IPS-15b (cell line): Measurements from ENCODE around the gene ZNF217.
"Not testable (repeated sequence)": the region's sequence is repeated elsewhere in the genome, so short reads cannot be mapped to it uniquely, and the experiment has no call there.

Source experiments
- H3K27me3 ChIP-seq: one replicate; pipeline ENCODE4 v1.6.1; 2013; ENCODE audit warnings: low read length; ENCODE audit not compliant: control insufficient read depth, insufficient read depth
- H3K36me3 ChIP-seq: one replicate; pipeline ENCODE4 v1.6.1; 2013; ENCODE audit warnings: low read length; ENCODE audit not compliant: control insufficient read depth, insufficient read depth
- H3K4me1 ChIP-seq: one replicate; pipeline ENCODE4 v1.6.1; 2013; ENCODE audit warnings: mild to moderate bottlenecking, low read length; ENCODE audit not compliant: control insufficient read depth, insufficient read depth
- H3K4me3 ChIP-seq: one replicate; pipeline ENCODE4 v1.5.1; 2013; ENCODE audit warnings: low read depth, low read length
- H3K9ac ChIP-seq: one replicate; pipeline ENCODE4 v1.6.1; 2013; ENCODE audit warnings: low read depth, mild to moderate bottlenecking, low read length
- H3K9me3 ChIP-seq: one replicate; pipeline ENCODE4 v1.6.1; 2013; ENCODE audit warnings: mild to moderate bottlenecking, low read length; ENCODE audit not compliant: control insufficient read depth, insufficient read depth

Gene ZNF217

GRCh38 chr20:53567379-53567917 is 26.2 kb downstream of the ZNF217 start:
- H3K9me3 ChIP-seq, result no peaks in the 10 kb centered on the region
- peaks cover 5% of the 10 kb centered on the region for H3K4me1 ChIP-seq
- no peak overlapping the region for H3K9ac ChIP-seq
- H3K36me3 ChIP-seq, result peaks cover 14% of the 10 kb centered on the region
- no peak overlapping the region for H3K4me3 ChIP-seq
- no peaks in the 10 kb centered on the region for H3K27me3 ChIP-seq

- H3K4me3 ChIP-seq, H3K9ac ChIP-seq, H3K9me3 ChIP-seq, H3K4me1 ChIP-seq, H3K27me3 ChIP-seq: not testable (repeated sequence)
- H3K36me3 ChIP-seq, result peaks cover 14% of the 10 kb centered on the region
Observed at GRCh38 chr20:53566623-53567022, 27.0 kb downstream of the ZNF217 start.

DNA sequence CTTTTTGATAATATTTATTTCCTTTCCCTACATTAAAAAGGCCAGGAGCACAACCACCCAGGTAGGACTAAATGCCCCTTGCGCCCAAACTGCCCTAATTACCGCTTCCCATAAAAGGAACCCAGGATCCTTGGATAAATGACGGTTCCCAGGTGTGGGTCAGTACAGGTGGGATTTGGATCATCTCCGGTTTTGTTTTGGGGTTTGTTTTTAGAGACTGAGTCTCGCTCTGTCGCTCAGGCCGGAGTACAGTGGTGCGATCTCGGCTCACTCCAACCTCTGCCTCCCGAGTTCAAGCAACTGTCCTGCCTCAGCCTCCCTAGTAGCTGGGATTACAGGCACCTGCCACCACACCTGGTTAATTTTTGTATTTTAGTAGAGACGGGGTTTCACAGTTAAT is 28.4 kb downstream of the ZNF217 start:
- H3K4me1 ChIP-seq, result peaks cover 5% of the 10 kb centered on the region
- no peak overlapping the region for H3K4me3 ChIP-seq
- H3K27me3 ChIP-seq, result no peaks in the 10 kb centered on the region
- no peaks in the 10 kb centered on the region for H3K9me3 ChIP-seq
- H3K9ac ChIP-seq, result no peak overlapping the region
- peaks cover 6% of the 10 kb centered on the region for H3K36me3 ChIP-seq

DNA sequence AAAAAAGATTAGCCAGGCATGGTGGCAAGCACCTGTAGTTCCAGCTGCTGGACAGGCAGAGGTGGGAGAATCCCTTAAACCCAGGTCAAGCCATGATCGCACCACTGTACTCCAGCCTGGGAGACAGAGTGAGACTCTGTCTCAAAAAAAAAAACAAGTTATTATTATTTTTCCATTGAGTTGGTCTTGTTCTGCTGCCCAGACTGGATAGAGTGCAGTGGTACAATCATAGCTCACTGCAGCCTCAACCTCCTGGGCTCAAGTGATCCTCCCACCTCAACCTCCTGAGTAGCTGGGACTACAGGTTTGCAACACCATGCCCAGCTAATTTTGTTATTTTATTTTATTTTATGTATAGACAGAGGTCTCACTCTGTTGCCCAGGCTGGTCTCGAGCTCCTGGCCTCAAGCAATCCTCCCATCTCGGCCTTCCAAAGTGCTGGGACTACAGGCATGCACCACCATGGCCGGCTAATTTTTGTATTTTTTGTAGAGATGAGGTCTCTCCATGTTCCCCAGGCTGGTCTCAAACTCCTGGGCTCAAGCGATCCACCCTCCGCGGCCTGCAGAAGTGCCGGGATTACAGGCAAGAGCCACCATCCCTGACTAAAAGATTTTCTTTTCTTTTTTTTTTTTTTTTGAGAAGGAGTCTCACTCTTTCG is 31.4 kb downstream of the ZNF217 start:
- H3K9ac ChIP-seq, H3K9me3 ChIP-seq, H3K36me3 ChIP-seq, H3K27me3 ChIP-seq, H3K4me1 ChIP-seq, H3K4me3 ChIP-seq: not testable (repeated sequence)

DNA sequence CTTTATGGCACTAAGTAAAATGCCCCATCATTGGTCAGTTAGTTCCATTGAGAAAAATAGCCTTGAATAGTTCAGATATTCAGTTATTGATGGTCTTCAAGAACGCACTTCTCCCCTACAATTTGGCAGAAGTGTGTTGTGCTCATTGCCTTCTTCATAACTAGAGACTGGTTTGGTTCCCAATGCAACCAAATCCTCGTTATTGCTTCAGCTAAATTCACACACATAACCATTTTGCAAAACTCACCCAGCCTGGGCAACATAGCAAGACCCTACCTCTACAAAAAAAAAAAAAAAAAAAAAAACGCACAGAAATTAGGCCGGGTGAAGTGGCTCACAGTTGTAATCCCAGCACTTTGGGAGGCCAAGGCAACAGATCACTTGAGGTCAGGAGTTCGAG is 32.1 kb downstream of the ZNF217 start:
- no peaks in the 10 kb centered on the region for H3K9me3 ChIP-seq
- H3K4me3 ChIP-seq, result no peak overlapping the region
- H3K9ac ChIP-seq, result no peak overlapping the region
- no peaks in the 10 kb centered on the region for H3K27me3 ChIP-seq
- no peaks in the 10 kb centered on the region for H3K36me3 ChIP-seq
- H3K4me1 ChIP-seq, result peaks cover 5% of the 10 kb centered on the region

GRCh38 chr20:53559816-53560215 is 33.8 kb downstream of the ZNF217 start:
- no peaks in the 10 kb centered on the region for H3K36me3 ChIP-seq
- H3K4me1 ChIP-seq, result peaks cover 5% of the 10 kb centered on the region
- no peaks in the 10 kb centered on the region for H3K9me3 ChIP-seq
- H3K9ac ChIP-seq, result no peak overlapping the region
- H3K27me3 ChIP-seq, result no peaks in the 10 kb centered on the region
- no peak overlapping the region for H3K4me3 ChIP-seq

DNA sequence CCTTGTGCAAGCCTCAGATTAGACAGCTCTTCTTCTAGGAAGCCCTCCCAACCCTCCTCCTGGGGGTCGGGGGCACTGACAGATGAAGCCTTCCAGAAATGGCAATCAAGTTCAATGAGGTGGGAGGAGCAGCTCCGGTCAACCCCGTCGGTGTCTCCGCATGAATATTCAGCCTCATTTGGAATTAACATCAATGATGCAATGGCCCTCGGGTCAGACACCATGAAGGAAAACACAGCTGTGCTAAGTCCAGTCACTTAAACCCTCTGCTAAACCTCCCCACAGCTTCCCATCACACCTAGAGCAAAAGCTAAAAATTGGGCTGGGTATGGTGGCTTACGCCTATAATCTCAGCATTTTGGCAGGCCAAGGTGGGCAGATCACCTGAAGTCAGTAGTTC is 36.5 kb downstream of the ZNF217 start:
- H3K4me1 ChIP-seq, result no peaks in the 10 kb centered on the region
- H3K9me3 ChIP-seq, result no peaks in the 10 kb centered on the region
- no peak overlapping the region for H3K4me3 ChIP-seq
- no peak overlapping the region for H3K9ac ChIP-seq
- H3K36me3 ChIP-seq, result no peaks in the 10 kb centered on the region
- no peaks in the 10 kb centered on the region for H3K27me3 ChIP-seq

GRCh38 chr20:53556267-53556897 is 37.3 kb downstream of the ZNF217 start:
- Histone ChIP-seq H3K27me3 (no peaks in the 10 kb centered on the region), H3K4me3 (no peak overlapping the region), H3K36me3 (no peaks in the 10 kb centered on the region), H3K9ac (no peak overlapping the region), H3K9me3 (no peaks in the 10 kb centered on the region), H3K4me1 (no peaks in the 10 kb centered on the region)

- Histone ChIP-seq H3K36me3 (no peaks in the 10 kb centered on the region), H3K4me3 (no peak overlapping the region), H3K27me3 (no peaks in the 10 kb centered on the region), H3K9me3 (no peaks in the 10 kb centered on the region), H3K9ac (no peak overlapping the region), H3K4me1 (no peaks in the 10 kb centered on the region)
Observed at GRCh38 chr20:53555816-53556215, 37.8 kb downstream of the ZNF217 start.

DNA sequence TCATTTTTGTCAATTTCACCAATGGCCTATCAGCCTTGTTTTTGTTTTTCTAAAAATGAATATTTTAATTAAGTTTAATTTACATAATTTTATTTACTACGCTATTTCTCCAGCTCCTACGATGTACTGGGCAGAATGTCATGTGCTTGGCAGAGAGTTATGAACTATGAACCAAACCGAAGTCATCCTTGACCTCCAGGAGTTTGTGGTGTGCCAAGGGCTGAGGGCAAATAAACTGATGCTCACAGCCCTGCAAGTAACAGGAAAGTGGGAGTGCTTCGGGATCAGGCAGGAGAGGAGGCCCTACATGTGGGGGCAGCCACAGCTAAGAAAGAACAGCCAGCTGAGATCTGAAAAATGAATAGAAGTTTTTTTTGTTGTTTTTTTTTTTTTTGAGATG is 38.6 kb downstream of the ZNF217 start:
- Histone ChIP-seq H3K4me3 (no peak overlapping the region), H3K4me1 (no peaks in the 10 kb centered on the region), H3K9me3 (no peaks in the 10 kb centered on the region), H3K36me3 (no peaks in the 10 kb centered on the region), H3K27me3 (no peaks in the 10 kb centered on the region), H3K9ac (no peak overlapping the region)

- not testable (repeated sequence) for H3K9ac ChIP-seq, H3K27me3 ChIP-seq, H3K36me3 ChIP-seq, H3K4me1 ChIP-seq, H3K9me3 ChIP-seq, H3K4me3 ChIP-seq
Observed at GRCh38 chr20:53552572-53552893, 41.1 kb downstream of the ZNF217 start.

- not testable (repeated sequence) for H3K4me1 ChIP-seq, H3K27me3 ChIP-seq, H3K36me3 ChIP-seq, H3K9ac ChIP-seq, H3K9me3 ChIP-seq, H3K4me3 ChIP-seq
Observed at GRCh38 chr20:53551719-53552571, 41.7 kb downstream of the ZNF217 start.
